ENCODE measurements around the gene PRKN.

- TF ChIP-seq CTCF (IDR thresholded peaks at IDR 0.05; ENCODE audit: low read depth, low read length) (no peak), POLR2A (IDR thresholded peaks at IDR 0.05; ENCODE audit: extremely low read depth, insufficient read length) (no peak)
These were observed 891.9 kb downstream of the PRKN start for GRCh38 chr6:161835500-161836215.
